ENCODE measurements around the gene COMMD3. TPM values are rescaled to one million over a fixed set of nuclear protein-coding genes. Genes with fewer than 3 reads are reported as not detected.

Gene COMMD3
- total and polyA plus RNA-seq, 9 of the 15 experiments (the other 6 are each of a cell fraction or from before 2014, with no cell fraction given): 50.7 to 217 (median 80.1) TPM

DNA sequence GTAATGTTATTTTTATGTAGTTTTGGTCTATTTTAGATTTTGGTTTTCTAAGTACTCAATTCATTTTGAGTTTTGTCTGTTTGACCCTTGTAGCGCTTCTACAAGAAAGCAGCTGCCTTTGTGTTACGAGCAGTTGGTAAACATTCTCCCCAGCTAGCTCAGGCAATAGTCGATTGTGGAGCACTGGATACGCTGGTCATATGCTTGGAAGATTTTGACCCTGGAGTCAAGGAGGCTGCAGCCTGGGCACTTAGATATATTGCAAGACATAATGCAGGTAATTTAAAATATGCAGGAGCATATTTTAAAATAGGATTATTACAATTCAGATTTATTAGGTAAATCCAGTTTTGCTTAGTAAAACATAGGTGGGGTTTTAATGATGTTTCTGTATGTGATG lies 52.2 kb downstream of the COMMD3 start:
- POLR2A ChIA-PET: no interaction called here
- in situ Hi-C loops (cut with MboI): no loop called here

More for the DNA sequence above, 52.2 kb downstream of the COMMD3 start:
- FAIRE-seq (no peak), DNase-seq (ENCODE audit: extremely low read depth in 1 of 4, low spot score in 3 of 4) (no peak), ATAC-seq (no peak)
- H3K9me3 ChIP-seq (replicated peaks; ENCODE audit: control insufficient read depth, insufficient read depth, low read depth, low read length): no peaks in the 10 kb centered on the region
- H3K27me3 ChIP-seq (ENCODE audit: control insufficient read depth in 2 of 2, insufficient read depth in 2 of 2, low read length in 2 of 2): no peaks in the 10 kb centered on the region
- H3K4me1 ChIP-seq (replicated peaks in 1 of 2; ENCODE audit: control insufficient read depth in 2 of 2, insufficient read depth in 2 of 2, low read length in 2 of 2): peaks cover 4 to 23% of the 10 kb centered on the region in 2 experiments
- no peaks in the 10 kb centered on the region for H4K20me1 ChIP-seq (replicated peaks; ENCODE audit: control insufficient read depth, insufficient read depth, low read length)
- WGBS (ENCODE audit: insufficient coverage, low coverage, missing lambda C conversion rate): 85% methylated on average over 4 of the region's 4 CpGs
- no peak overlapping the region for H3K4me2 ChIP-seq (ENCODE audit: insufficient read depth, low read length)
- intact Hi-C loops (cut with micrococcal nuclease): loop anchor here (2.0 kb wide), 1 partner anchor 22 kb away; no protein-coding TSS in a partner anchor
- H3K9me1 ChIP-seq (ENCODE audit: control insufficient read depth, insufficient read depth, low read length): no peaks in the 10 kb centered on the region
- no peak for TF ChIP-seq GABPB2 (CRISPR knock-in tag; conservative IDR thresholded peaks at IDR 0.05)
- TF ChIP-seq, protein P1, sequence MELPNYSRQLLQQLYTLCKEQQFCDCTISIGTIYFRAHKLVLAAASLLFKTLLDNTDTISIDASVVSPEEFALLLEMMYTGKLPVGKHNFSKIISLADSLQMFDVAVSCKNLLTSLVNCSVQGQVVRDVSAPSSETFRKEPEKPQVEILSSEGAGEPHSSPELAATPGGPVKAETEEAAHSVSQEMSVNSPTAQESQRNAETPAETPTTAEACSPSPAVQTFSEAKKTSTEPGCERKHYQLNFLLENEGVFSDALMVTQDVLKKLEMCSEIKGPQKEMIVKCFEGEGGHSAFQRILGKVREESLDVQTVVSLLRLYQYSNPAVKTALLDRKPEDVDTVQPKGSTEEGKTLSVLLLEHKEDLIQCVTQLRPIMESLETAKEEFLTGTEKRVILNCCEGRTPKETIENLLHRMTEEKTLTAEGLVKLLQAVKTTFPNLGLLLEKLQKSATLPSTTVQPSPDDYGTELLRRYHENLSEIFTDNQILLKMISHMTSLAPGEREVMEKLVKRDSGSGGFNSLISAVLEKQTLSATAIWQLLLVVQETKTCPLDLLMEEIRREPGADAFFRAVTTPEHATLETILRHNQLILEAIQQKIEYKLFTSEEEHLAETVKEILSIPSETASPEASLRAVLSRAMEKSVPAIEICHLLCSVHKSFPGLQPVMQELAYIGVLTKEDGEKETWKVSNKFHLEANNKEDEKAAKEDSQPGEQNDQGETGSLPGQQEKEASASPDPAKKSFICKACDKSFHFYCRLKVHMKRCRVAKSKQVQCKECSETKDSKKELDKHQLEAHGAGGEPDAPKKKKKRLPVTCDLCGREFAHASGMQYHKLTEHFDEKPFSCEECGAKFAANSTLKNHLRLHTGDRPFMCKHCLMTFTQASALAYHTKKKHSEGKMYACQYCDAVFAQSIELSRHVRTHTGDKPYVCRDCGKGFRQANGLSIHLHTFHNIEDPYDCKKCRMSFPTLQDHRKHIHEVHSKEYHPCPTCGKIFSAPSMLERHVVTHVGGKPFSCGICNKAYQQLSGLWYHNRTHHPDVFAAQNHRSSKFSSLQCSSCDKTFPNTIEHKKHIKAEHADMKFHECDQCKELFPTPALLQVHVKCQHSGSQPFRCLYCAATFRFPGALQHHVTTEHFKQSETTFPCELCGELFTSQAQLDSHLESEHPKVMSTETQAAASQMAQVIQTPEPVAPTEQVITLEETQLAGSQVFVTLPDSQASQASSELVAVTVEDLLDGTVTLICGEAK (IDR thresholded peaks at IDR 0.05): peak; percentile 64
- TF ChIP-seq, protein P1 (CRISPR knock-in tag; IDR thresholded peaks at IDR 0.05): no peak
- H3K79me2 ChIP-seq (ENCODE audit: control insufficient read depth, insufficient read depth, low read length): no peaks in the 10 kb centered on the region
- CTCF ChIA-PET (ENCODE audit: low intra/inter-chr PET ratio): no interaction called here
- no peak overlapping the region for H3K9ac ChIP-seq (ENCODE audit: insufficient read depth in 1 of 2, low read depth in 2 of 2, low read length in 2 of 2)
- no TSS peak for BruUV-seq (replicated peaks)
- no peak overlapping the region for H3K4me3 ChIP-seq
- peak overlapping the region; percentile 70 for H2AFZ ChIP-seq (ENCODE audit: low read depth, low read length)
- no peaks in the 10 kb centered on the region for H3K36me3 ChIP-seq (ENCODE audit: control insufficient read depth, insufficient read depth, low read length)
- no peak overlapping the region; the same call in 2 of the 3 replicates for H3K27ac ChIP-seq (ENCODE audit: extremely low read depth, low read depth, low read length)

Measured in K562 (cell line).